H1 (cell line): ENCODE measurements around the gene HOXB7. TPM values are rescaled to one million over a fixed set of nuclear protein-coding genes. Genes with fewer than 3 reads are reported as not detected.
A peak's percentile ranks its signal among the peaks of the same experiment; 100 is the strongest.

Experiments used
- CTCF ChIA-PET: fragments of 300-600 bp; sonication (Branson Sonifier 250); formaldehyde crosslinking; loops from one replicate; lab custom pipeline; 2021; ENCODE audit not compliant: partially characterized antibody; lab: Charles Lee
- POLR2A ChIA-PET: fragments of 300-600 bp; sonication (Branson Sonifier 250); formaldehyde crosslinking; loops from one replicate; lab custom pipeline; 2021; ENCODE audit warnings: inconsistent platforms; ENCODE audit not compliant: partially characterized antibody; lab: Charles Lee
- DNase-seq, 2 experiments: peaks; one replicate each; pipeline versions ENCODE4 v3.0.0 to v3.0.0-alpha.2; 2010 to 2022; ENCODE audit warnings: low spot score in 2 of 2, low read depth in 1 of 2, mixed read lengths in 1 of 2
- FAIRE-seq: peaks from 2 replicates; lab custom pipeline; 2011; peaks lifted over from hg19 to GRCh38; lab: Jason Lieb, UNC
- H2AFZ ChIP-seq: 2 replicates; pipeline ENCODE4 v1.8.1; 2012; ENCODE audit warnings: low read length, inconsistent platforms
- H2AK5ac ChIP-seq: 2 replicates; pipeline ENCODE4 v1.6.1; 2013; ENCODE audit warnings: low read depth, low read length
- H2BK120ac ChIP-seq: replicated peaks from 2 replicates; pipeline ENCODE3; 2013; ENCODE audit warnings: low read depth, low read length, inconsistent platforms
- H2BK12ac ChIP-seq: 2 replicates; pipeline ENCODE4 v1.6.1; 2013; ENCODE audit warnings: low read depth, low read length
- H2BK15ac ChIP-seq: 2 replicates; pipeline ENCODE4 v1.6.1; 2013; ENCODE audit warnings: low read length
- H2BK20ac ChIP-seq: 2 replicates; pipeline ENCODE4 v1.6.1; 2013; ENCODE audit warnings: low read length
- H2BK5ac ChIP-seq: 2 replicates; pipeline ENCODE4 v1.6.1; 2013; ENCODE audit warnings: low read depth, low read length
- H3K14ac ChIP-seq: 2 replicates; pipeline ENCODE4 v1.6.1; 2013; ENCODE audit warnings: inconsistent platforms; ENCODE audit not compliant: insufficient read length
- H3K18ac ChIP-seq: 2 replicates; pipeline ENCODE4 v1.6.1; 2013; ENCODE audit warnings: low read length; ENCODE audit errors: extremely low read depth
- H3K23ac ChIP-seq: 2 replicates; pipeline ENCODE4 v1.6.1; 2013; ENCODE audit warnings: inconsistent platforms; ENCODE audit not compliant: insufficient read length
- H3K23me2 ChIP-seq: 2 replicates; pipeline ENCODE4 v1.6.1; 2013; ENCODE audit warnings: low read depth, low read length
- H3K27ac ChIP-seq: 2 replicates; pipeline ENCODE4 v1.6.1; 2011; ENCODE audit warnings: low read depth, low read length, inconsistent platforms
- H3K27me3 ChIP-seq, 4 experiments: replicated peaks in 1 of 4; 1 replicate in 1 of 4; 2 replicates in 3 of 4; pipeline versions ENCODE4 v1.6.1 to v1.8.1; 2011 to 2013; ENCODE audit warnings: low read length in 3 of 4, mild to moderate bottlenecking in 3 of 4, inconsistent platforms in 2 of 4, mixed read lengths in 2 of 4, moderate library complexity in 1 of 4; ENCODE audit not compliant: control insufficient read depth in 3 of 4, insufficient read depth in 3 of 4; ENCODE audit errors: extremely low read depth in 1 of 4
- H3K36me3 ChIP-seq, 4 experiments: 2 replicates each; pipeline versions ENCODE4 v1.6.1 to v1.8.1; 2011 to 2013; ENCODE audit warnings: mild to moderate bottlenecking in 4 of 4, low read length in 3 of 4, moderate library complexity in 2 of 4, control low read depth in 1 of 4, inconsistent platforms in 1 of 4; ENCODE audit not compliant: insufficient read depth in 4 of 4, control insufficient read depth in 2 of 4
- H3K4ac ChIP-seq: replicated peaks from 2 replicates; pipeline ENCODE3; 2013; ENCODE audit warnings: low read length, low read depth, mixed read lengths, inconsistent platforms; ENCODE audit not compliant: insufficient read length
- H3K4me1 ChIP-seq, 4 experiments: replicated peaks in 1 of 4; 1 replicate in 1 of 4; 2 replicates in 3 of 4; pipeline versions ENCODE4 v1.6.1 to v1.8.1; 2011 to 2013; ENCODE audit warnings: low read length in 3 of 4, inconsistent platforms in 2 of 4, mixed read lengths in 1 of 4; ENCODE audit not compliant: insufficient read depth in 4 of 4, control insufficient read depth in 3 of 4
- H3K4me2 ChIP-seq, 2 experiments: 2 replicates each; pipeline versions ENCODE4 v1.6.1 to v1.8.1; 2011 to 2013; ENCODE audit warnings: low read depth in 2 of 2, low read length in 2 of 2, control low read depth in 1 of 2, inconsistent platforms in 1 of 2, mild to moderate bottlenecking in 1 of 2; ENCODE audit not compliant: insufficient read depth in 1 of 2
- H3K4me3 ChIP-seq, 4 experiments: fragments of 200-600, 300-600 bp in 1 of 4; sonication (generic), shearing (Covaris generic), sonication (Bioruptor Twin) in 1 of 4; 2 replicates each; pipeline versions ENCODE4 v1.5.1 to v1.8.1; 2011 to 2016; ENCODE audit warnings: low read length in 4 of 4, low read depth in 3 of 4, control low read depth in 2 of 4, inconsistent platforms in 2 of 4, mild to moderate bottlenecking in 2 of 4, mixed read lengths in 1 of 4, moderate library complexity in 1 of 4; ENCODE audit not compliant: insufficient read depth in 2 of 4; ENCODE audit errors: extremely low read depth in 1 of 4
- H3K56ac ChIP-seq: replicated peaks from 2 replicates; pipeline ENCODE3; 2013; ENCODE audit warnings: low read depth, mild to moderate bottlenecking, mixed read lengths, low read length, inconsistent platforms; ENCODE audit not compliant: insufficient read length
- H3K79me1 ChIP-seq: 2 replicates; pipeline ENCODE4 v1.6.1; 2013; ENCODE audit warnings: low read depth, low read length, control low read depth
- H3K79me2 ChIP-seq, 2 experiments: 2 replicates each; pipeline versions ENCODE4 v1.6.1 to v1.8.1; 2012 to 2013; ENCODE audit warnings: low read length in 2 of 2, mild to moderate bottlenecking in 2 of 2, inconsistent platforms in 1 of 2; ENCODE audit not compliant: insufficient read depth in 2 of 2, control insufficient read depth in 1 of 2
- H3K9ac ChIP-seq, 4 experiments: replicated peaks in 1 of 4; 1 replicate in 1 of 4; 2 replicates in 3 of 4; pipeline versions ENCODE4 v1.6.1 to v1.8.1; 2011 to 2013; ENCODE audit warnings: low read depth in 3 of 4, low read length in 3 of 4, control low read depth in 2 of 4, mild to moderate bottlenecking in 2 of 4, moderate library complexity in 2 of 4, inconsistent platforms in 1 of 4; ENCODE audit errors: extremely low read depth in 1 of 4
- H3K9me3 ChIP-seq, 2 experiments: 2 replicates each; pipeline versions ENCODE4 v1.6.1 to v1.8.1; 2012 to 2013; ENCODE audit warnings: mild to moderate bottlenecking in 2 of 2, moderate library complexity in 2 of 2, control low read depth in 1 of 2, inconsistent platforms in 1 of 2, low read depth in 1 of 2, low read length in 1 of 2, mixed read lengths in 1 of 2; ENCODE audit not compliant: insufficient read depth in 2 of 2
- H4K20me1 ChIP-seq, 2 experiments: replicated peaks in 1 of 2; 2 replicates each; pipeline versions ENCODE3 to v1.8.1; 2011 to 2013; ENCODE audit warnings: inconsistent platforms in 2 of 2, low read length in 2 of 2, mild to moderate bottlenecking in 1 of 2; ENCODE audit not compliant: insufficient read depth in 2 of 2, control insufficient read depth in 1 of 2
- H4K5ac ChIP-seq: 2 replicates; pipeline ENCODE4 v1.6.1; 2013; ENCODE audit warnings: low read length, low read depth, mixed read lengths, inconsistent platforms; ENCODE audit not compliant: insufficient read length
- H4K8ac ChIP-seq: 2 replicates; pipeline ENCODE4 v1.8.0; 2013; ENCODE audit warnings: mild to moderate bottlenecking, moderate library complexity, low read length, inconsistent platforms; ENCODE audit not compliant: insufficient read depth; ENCODE audit errors: extremely low read depth
- H4K91ac ChIP-seq: replicated peaks from 2 replicates; pipeline ENCODE3; 2013; ENCODE audit warnings: low read length, mixed read lengths, inconsistent platforms; ENCODE audit not compliant: insufficient read length
- CBX8 ChIP-seq: fragments of 300-800, 300-1000 bp; sonication (generic); IDR thresholded peaks from 2 replicates; pipeline ENCODE4 v1.7.1; 2016; ENCODE audit warnings: low read depth, low read length, borderline replicate concordance
- EZH2 ChIP-seq: fragments of 200-600 bp; sonication (generic); IDR thresholded peaks from 2 replicates; pipeline ENCODE4 v1.7.1; 2012; ENCODE audit warnings: low read depth, mild to moderate bottlenecking, moderate library complexity, low read length, inconsistent platforms; ENCODE audit not compliant: severe bottlenecking
- JUN ChIP-seq: IDR thresholded peaks from 2 replicates; pipeline ENCODE4 v1.6.1; 2011; ENCODE audit warnings: low read depth, mild to moderate bottlenecking, improper control_type of control experiment, low read length
- KDM4A ChIP-seq: IDR thresholded peaks from one replicate; pipeline ENCODE4 v1.7.1; 2012; ENCODE audit warnings: low read depth, mild to moderate bottlenecking, moderate library complexity, low read length, inconsistent platforms; ENCODE audit not compliant: severe bottlenecking
- POLR2AphosphoS5 ChIP-seq: IDR thresholded peaks from 2 replicates; pipeline ENCODE4 v1.6.1; 2011; ENCODE audit warnings: low read depth, low read length
- RNF2 ChIP-seq: fragments of 200-900, 300-1000 bp; sonication (generic); IDR thresholded peaks from 2 replicates; pipeline ENCODE4 v1.7.1; 2016; ENCODE audit warnings: borderline replicate concordance, low read depth, mild to moderate bottlenecking, antibody characterized with exemption, low read length; ENCODE audit not compliant: poor library complexity, severe bottlenecking; ENCODE audit errors: missing control alignments
- SIN3A ChIP-seq, 2 experiments: IDR thresholded peaks in 1 of 2; conservative IDR thresholded peaks in 1 of 2; 2 replicates each; pipeline ENCODE4 v1.6.1; 2011 to 2012; ENCODE audit warnings: low read length in 2 of 2, improper control_type of control experiment in 1 of 2, low read depth in 1 of 2, mild to moderate bottlenecking in 1 of 2
- TEAD4 ChIP-seq: IDR thresholded peaks from 2 replicates; pipeline ENCODE4 v1.6.1; 2012; ENCODE audit warnings: low read depth, low read length, inconsistent platforms, mixed read lengths
- WGBS, 2 experiments: shearing (Covaris generic) in 1 of 2; methylation state at CpG; one replicate each; pipeline versions ENCODE4 v1.1.6 to v1.1.7; 2013 to 2015; ENCODE audit warnings: low lambda C conversion rate in 2 of 2, mixed read lengths in 2 of 2, inconsistent platforms in 1 of 2, low coverage in 1 of 2, missing lambda C conversion rate in 1 of 2; ENCODE audit not compliant: insufficient replicate concordance in 2 of 2, insufficient coverage in 1 of 2, insufficient read length in 1 of 2; ENCODE audit errors: extremely low coverage in 1 of 2, missing lambda C conversion rate in 1 of 2; 5-methylcytosine and 5-hydroxymethylcytosine counted together
- polyA plus RNA-seq, 7 experiments: library from polyadenylated mRNA; depleted of rRNA in 3 of 7; stranded (reverse) in 5 of 7; unstranded in 2 of 7; fragments of >200 nt in 5 of 7; fragments of 200-250 nt in 2 of 7; gene quantifications; 1 replicate in 5 of 7; 2 replicates in 1 of 7; 4 replicates in 1 of 7; pipeline versions ENCODE4 v1.2.1 to v1.2.3, GENCODE V29; 2011 to 2013; ENCODE audit warnings: missing spikeins in 2 of 7, mixed read lengths in 2 of 7
- total RNA-seq: library from RNA; stranded (reverse); fragmentation: NEBNext Ultra II Directional; extraction: Animal tissue kit (Norgen Biotek cat#: 25700); gene quantifications from 2 replicates; pipeline ENCODE4 v1.2.1, GENCODE V29; 2021
- TF ChIP-seq, protein P1 (sequence below): IDR thresholded peaks from 2 replicates; pipeline ENCODE4 v1.6.1; 2011; ENCODE audit warnings: low read length, improper control_type of control experiment

HOXB7 gene
- total and polyA plus RNA-seq, 2 of the 8 experiments (the other 6 are each of a cell fraction or from before 2014, with no cell fraction given): not detected

DNA sequence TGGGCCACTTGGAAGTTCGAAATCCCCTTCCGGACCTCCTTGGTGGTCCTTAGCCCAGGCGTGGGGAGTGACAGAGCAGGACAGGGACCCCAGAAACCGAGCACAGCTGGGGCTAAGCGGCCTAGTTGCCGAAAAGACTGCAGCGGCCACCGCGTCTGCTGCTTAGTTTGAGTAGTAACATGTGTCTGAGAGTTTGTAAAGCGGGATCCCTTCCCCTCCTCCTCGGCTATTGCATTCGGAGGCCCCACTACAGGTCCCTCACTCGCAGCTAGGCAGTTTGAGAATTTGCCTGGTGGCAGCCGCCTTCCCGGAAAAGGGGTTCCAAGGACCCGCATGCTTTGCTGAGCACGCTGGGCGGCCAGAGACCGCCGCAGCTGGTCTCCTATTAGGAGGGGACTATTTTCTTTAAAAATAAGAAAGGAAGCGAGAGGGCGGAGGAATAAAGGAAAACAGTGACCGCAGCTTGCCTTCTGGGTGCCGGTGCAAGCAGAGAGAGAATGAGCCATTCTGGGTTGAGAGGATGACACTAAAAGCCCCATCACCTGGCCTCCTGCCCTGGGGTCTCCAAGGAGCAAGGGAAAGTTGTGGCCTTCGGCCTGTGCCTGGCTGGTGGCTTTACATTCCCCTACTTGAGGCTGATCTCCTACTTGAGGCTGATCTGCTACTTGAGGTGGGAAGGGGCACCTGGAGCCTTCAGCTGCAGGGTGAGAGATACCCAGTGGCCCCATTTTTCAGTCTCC is 16.1 kb downstream of the HOXB7 start:
- no peak overlapping the region for H2BK15ac ChIP-seq
- no peak overlapping the region for H4K5ac ChIP-seq
- peaks cover 0 to 12% (median 4%) of the 10 kb centered on the region in 4 experiments; a peak in 5 of 7 replicates for H3K4me1 ChIP-seq
- no peak overlapping the region for H4K91ac ChIP-seq
- DNase-seq: no peak
- H3K9ac ChIP-seq: no peak overlapping the region
- no peaks in the 10 kb centered on the region for H3K79me1 ChIP-seq
- no peak overlapping the region for H3K4ac ChIP-seq
- H3K4me3 ChIP-seq: no peak overlapping the region
- peaks cover 40 to 51% of the 10 kb centered on the region in 2 experiments for H4K20me1 ChIP-seq
- no peaks in the 10 kb centered on the region; the same call in 1 of the 2 replicates for H3K23me2 ChIP-seq
- peak overlapping the region; percentile 27; the same call in 1 of the 2 replicates for H2BK12ac ChIP-seq
- 0 out of 2 replicates have a peak overlapping the region, but pooled peaks have one; percentile 19 for H2AK5ac ChIP-seq
- no peak overlapping the region for H4K8ac ChIP-seq
- no peak for FAIRE-seq
- no peak overlapping the region for H3K56ac ChIP-seq
- no peaks in the 10 kb centered on the region for H3K79me2 ChIP-seq
- no peak overlapping the region for H3K14ac ChIP-seq
- H3K27ac ChIP-seq: no peak overlapping the region
- H3K9me3 ChIP-seq: no peaks in the 10 kb centered on the region; a peak in 1 of 4 replicates
- peak overlapping the region in 1 of 2 experiments; percentile 45; a peak in 2 of 4 replicates for H3K4me2 ChIP-seq
- no peak overlapping the region; the same call in 1 of the 2 replicates for H3K18ac ChIP-seq
- no peak overlapping the region for H3K23ac ChIP-seq
- no peak overlapping the region for H2BK120ac ChIP-seq
- H2BK20ac ChIP-seq: no peak overlapping the region
- no peak overlapping the region for H2BK5ac ChIP-seq
- WGBS, 2 experiments: 19% methylated on average over 25 of the region's 25 CpGs; no CpG with 5 or more reads in 1 of the 2 experiments
- ChIA-PET CTCF (interaction anchor here (0.6 to 7.0 kb wide), 19 partner anchors 16 to 747 kb away, joined by 3 to 53 read pairs (median 4); no protein-coding TSS in a partner anchor), POLR2A (no interaction called here)
- no peak overlapping the region for H2AFZ ChIP-seq
- no peaks in the 10 kb centered on the region; a peak in 1 of 8 replicates for H3K36me3 ChIP-seq
- H3K27me3 ChIP-seq: peaks cover 96 to 100% (median 99%) of the 10 kb centered on the region in 4 experiments
- TF ChIP-seq TEAD4 (no peak), SIN3A (conservative IDR thresholded peaks at IDR 0.05 in 1 of 2, IDR thresholded peaks at IDR 0.05 in 1 of 2; ENCODE audit: low read depth in 1 of 2, low read length in 2 of 2) (no peak), RNF2 (peak; percentile 75), EZH2 (peak; percentile 98), JUN (no peak), POLR2AphosphoS5 (no peak), CBX8 (peak; percentile 90; the same call in 1 of the 2 replicates), KDM4A (no peak)
- TF ChIP-seq, protein P1, sequence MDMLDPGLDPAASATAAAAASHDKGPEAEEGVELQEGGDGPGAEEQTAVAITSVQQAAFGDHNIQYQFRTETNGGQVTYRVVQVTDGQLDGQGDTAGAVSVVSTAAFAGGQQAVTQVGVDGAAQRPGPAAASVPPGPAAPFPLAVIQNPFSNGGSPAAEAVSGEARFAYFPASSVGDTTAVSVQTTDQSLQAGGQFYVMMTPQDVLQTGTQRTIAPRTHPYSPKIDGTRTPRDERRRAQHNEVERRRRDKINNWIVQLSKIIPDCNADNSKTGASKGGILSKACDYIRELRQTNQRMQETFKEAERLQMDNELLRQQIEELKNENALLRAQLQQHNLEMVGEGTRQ: no peak
